WTC11 (cell line): ENCODE results near the gene MRPL24. TPM values are rescaled to one million over a fixed set of nuclear protein-coding genes. Genes with fewer than 3 reads are reported as not detected.

Experiments used
- ATAC-seq: fragments of 200-7000 bp; cut with Tn5 transposase; 2 replicates; pipeline ENCODE4 v1.10.0; 2021; ENCODE audit warnings: mild to moderate bottlenecking, moderate library complexity
- CTCF ChIA-PET: fragments of 300-600 bp; sonication (Branson Sonifier 250); formaldehyde crosslinking; loops from one replicate; lab custom pipeline; 2021; ENCODE audit warnings: antibody characterized with exemption; lab: Charles Lee
- POLR2A ChIA-PET: fragments of 350-600 bp; sonication (Branson Sonifier 250); formaldehyde crosslinking; loops from one replicate; lab custom pipeline; 2021; ENCODE audit warnings: antibody characterized with exemption; lab: Charles Lee
- DNase-seq: peaks from one replicate; pipeline ENCODE4 v3.0.0; 2021; ENCODE audit warnings: low spot score
- H3K27ac Mint-ChIP-seq: 2 replicates; pipeline ENCODE4 v1.8.0; 2021; ENCODE audit warnings: mixed read lengths
- H3K27me3 Mint-ChIP-seq: 2 replicates; pipeline ENCODE4 v1.8.0; 2021; ENCODE audit warnings: low read depth, mild to moderate bottlenecking, moderate library complexity, mixed read lengths
- H3K36me3 Mint-ChIP-seq: 2 replicates; pipeline ENCODE4 v1.8.0; 2021; ENCODE audit warnings: mixed read lengths
- H3K4me1 Mint-ChIP-seq: 2 replicates; pipeline ENCODE4 v1.8.0; 2022; ENCODE audit warnings: mixed read lengths
- H3K4me3 Mint-ChIP-seq: 2 replicates; pipeline ENCODE4 v1.8.0; 2021; ENCODE audit warnings: mild to moderate bottlenecking, moderate library complexity, mixed read lengths
- H3K9me3 Mint-ChIP-seq: 2 replicates; pipeline ENCODE4 v1.8.0; 2021; ENCODE audit warnings: mixed read lengths
- AR ChIP-seq: fragments of 250-450 bp; sonication (Bioruptor Pico); IDR thresholded peaks from 2 replicates; pipeline ENCODE4 v1.9.0; 2021; ENCODE audit warnings: mild to moderate bottlenecking
- ATF2 ChIP-seq: sonication (generic); formaldehyde crosslinking; IDR thresholded peaks from 2 replicates; pipeline ENCODE4 v1.8.1; 2022; ENCODE audit warnings: low read depth, missing genetic modification reagents, borderline replicate concordance
- CDX4 ChIP-seq: fragments of 250-450 bp; sonication (Bioruptor Pico); IDR thresholded peaks from 2 replicates; pipeline ENCODE4 v1.9.0; 2021; ENCODE audit warnings: moderate library complexity, mild to moderate bottlenecking, inconsistent platforms, borderline replicate concordance
- CREB1 ChIP-seq: sonication (generic); formaldehyde crosslinking; IDR thresholded peaks from 2 replicates; pipeline ENCODE4 v1.8.0; 2023; ENCODE audit warnings: mild to moderate bottlenecking, missing genetic modification reagents
- CREM ChIP-seq: sonication (generic); formaldehyde crosslinking; IDR thresholded peaks from 2 replicates; pipeline ENCODE4 v1.8.1; 2022; ENCODE audit warnings: mild to moderate bottlenecking, missing genetic modification reagents, moderate library complexity
- E2F5 ChIP-seq: sonication (generic); formaldehyde crosslinking; IDR thresholded peaks from 2 replicates; pipeline ENCODE4 v1.8.1; 2022; ENCODE audit warnings: mild to moderate bottlenecking, moderate library complexity, missing genetic modification reagents
- ESRRA ChIP-seq: sonication (generic); formaldehyde crosslinking; IDR thresholded peaks from 2 replicates; pipeline ENCODE4 v1.8.1; 2022; ENCODE audit warnings: mild to moderate bottlenecking, missing genetic modification reagents, borderline replicate concordance
- ETV6 ChIP-seq: sonication (generic); formaldehyde crosslinking; IDR thresholded peaks from 2 replicates; pipeline ENCODE4 v1.8.1; 2022; ENCODE audit warnings: mild to moderate bottlenecking, missing genetic modification reagents
- IRF1 ChIP-seq: sonication (generic); formaldehyde crosslinking; IDR thresholded peaks from 2 replicates; pipeline ENCODE4 v1.8.0; 2023; ENCODE audit warnings: missing genetic modification reagents
- KAT7 ChIP-seq: sonication (generic); formaldehyde crosslinking; IDR thresholded peaks from 2 replicates; pipeline ENCODE4 v1.8.1; 2023; ENCODE audit warnings: missing genetic modification reagents, mild to moderate bottlenecking, borderline replicate concordance
- NR2C2 ChIP-seq: sonication (generic); formaldehyde crosslinking; IDR thresholded peaks from 2 replicates; pipeline ENCODE4 v1.8.0; 2022; ENCODE audit warnings: mild to moderate bottlenecking, missing genetic modification reagents
- PREB ChIP-seq: sonication (generic); formaldehyde crosslinking; IDR thresholded peaks from 2 replicates; pipeline ENCODE4 v1.8.1; 2022; ENCODE audit warnings: mild to moderate bottlenecking, missing genetic modification reagents, moderate library complexity, borderline replicate concordance
- PRRX2 ChIP-seq: fragments of 250-450 bp; sonication (Bioruptor Pico); IDR thresholded peaks from 2 replicates; pipeline ENCODE4 v1.8.0; 2021; ENCODE audit warnings: mild to moderate bottlenecking
- RELA ChIP-seq: sonication (generic); formaldehyde crosslinking; IDR thresholded peaks from 2 replicates; pipeline ENCODE4 v1.8.1; 2022; ENCODE audit warnings: missing genetic modification reagents, mild to moderate bottlenecking, borderline replicate concordance
- USF1 ChIP-seq: sonication (generic); formaldehyde crosslinking; IDR thresholded peaks from 2 replicates; pipeline ENCODE4 v1.8.0; 2022; ENCODE audit warnings: mild to moderate bottlenecking, missing genetic modification reagents
- ZBTB21 ChIP-seq: sonication (generic); formaldehyde crosslinking; IDR thresholded peaks from 2 replicates; pipeline ENCODE4 v1.8.1; 2023; ENCODE audit warnings: mild to moderate bottlenecking, missing genetic modification reagents, borderline replicate concordance
- ZNF263 ChIP-seq: sonication (generic); formaldehyde crosslinking; IDR thresholded peaks from 2 replicates; pipeline ENCODE4 v1.8.1; 2022; ENCODE audit warnings: low read depth, mild to moderate bottlenecking, moderate library complexity, missing genetic modification reagents
- ZNF396 ChIP-seq: fragments of 250-450 bp; sonication (Bioruptor Pico); IDR thresholded peaks from 2 replicates; pipeline ENCODE4 v1.8.0; 2021; ENCODE audit warnings: mild to moderate bottlenecking, moderate library complexity, borderline replicate concordance
- ZNF512 ChIP-seq: sonication (generic); formaldehyde crosslinking; IDR thresholded peaks from 2 replicates; pipeline ENCODE4 v1.8.1; 2022; ENCODE audit warnings: missing genetic modification reagents, borderline replicate concordance
- ZNF532 ChIP-seq: fragments of 250-450 bp; sonication (Bioruptor Pico); IDR thresholded peaks from 2 replicates; pipeline ENCODE4 v1.9.0; 2021; ENCODE audit warnings: mild to moderate bottlenecking, borderline replicate concordance
- total RNA-seq: library from RNA; stranded (reverse); gene quantifications from 3 replicates; pipeline ENCODE4 v1.2.3, GENCODE V29; 2021

MRPL24 gene
- total RNA-seq, 1 experiment from 2014 or later = 35.2 TPM

GRCh38 chr1:156728599-156729462, 12.1 kb downstream of the MRPL24 start, which contains the start of gene ISG20L2:
Gene ISG20L2, minus strand, starts transcription at chr1:156728766. Its CDS starts 1,114 bp downstream, at chr1:156727652.
- ChIA-PET CTCF (interaction anchor here (0.7 to 9.5 kb wide), 19 partner anchors 12 to 1968 kb away, joined by 3 to 682 read pairs (median 8); partner anchors contain the start of genes CRABP2, HDGF, INSRR and LRRC71), POLR2A (interaction anchor here (0.6 to 5.3 kb wide), 14 partner anchors 12 to 158 kb away, joined by 3 to 57 read pairs (median 4); partner anchors contain the start of genes CRABP2, HDGF, MRPL24 and PRCC)
- Mint-ChIP-seq H3K4me1 (peaks cover 14% of the 10 kb centered on the region), H3K27me3 (no peaks in the 10 kb centered on the region), H3K9me3 (no peaks in the 10 kb centered on the region), H3K4me3 (no peak within 1 kb of the TSS), H3K27ac (peak within 1 kb of the TSS; percentile 99), H3K36me3 (peaks cover 14% of the 10 kb centered on the region)
- peak; percentile 96 for DNase-seq
- ATAC-seq = peak; percentile 90
- TF ChIP-seq CREB1 (CRISPR knock-in tag) (peak; percentile 90), IRF1 (CRISPR knock-in tag) (no peak), PRRX2 (CRISPR knock-in tag) (no peak), CDX4 (CRISPR knock-in tag) (no peak), KAT7 (CRISPR knock-in tag) (no peak), USF1 (CRISPR knock-in tag) (no peak), ZNF396 (CRISPR knock-in tag) (no peak), ZBTB21 (CRISPR knock-in tag) (peak; percentile 100), NR2C2 (no peak), RELA (CRISPR knock-in tag) (no peak), CREM (CRISPR knock-in tag) (peak; percentile 96), E2F5 (CRISPR knock-in tag) (0 out of 2 replicates have a peak, but pooled peaks have one; percentile 11), ESRRA (no peak), ZNF263 (no peak), ETV6 (peak; percentile 61; the same call in 1 of the 2 replicates), PREB (CRISPR knock-in tag) (no peak), AR (CRISPR knock-in tag) (no peak), ATF2 (CRISPR knock-in tag) (no peak), ZNF512 (CRISPR knock-in tag) (no peak), ZNF532 (no peak)
